ENCODE measurements around the gene EVC.
"Not testable (repeated sequence)": the region's sequence is repeated elsewhere in the genome, so short reads cannot be mapped to it uniquely, and the experiment has no call there.

The EVC gene

DNA sequence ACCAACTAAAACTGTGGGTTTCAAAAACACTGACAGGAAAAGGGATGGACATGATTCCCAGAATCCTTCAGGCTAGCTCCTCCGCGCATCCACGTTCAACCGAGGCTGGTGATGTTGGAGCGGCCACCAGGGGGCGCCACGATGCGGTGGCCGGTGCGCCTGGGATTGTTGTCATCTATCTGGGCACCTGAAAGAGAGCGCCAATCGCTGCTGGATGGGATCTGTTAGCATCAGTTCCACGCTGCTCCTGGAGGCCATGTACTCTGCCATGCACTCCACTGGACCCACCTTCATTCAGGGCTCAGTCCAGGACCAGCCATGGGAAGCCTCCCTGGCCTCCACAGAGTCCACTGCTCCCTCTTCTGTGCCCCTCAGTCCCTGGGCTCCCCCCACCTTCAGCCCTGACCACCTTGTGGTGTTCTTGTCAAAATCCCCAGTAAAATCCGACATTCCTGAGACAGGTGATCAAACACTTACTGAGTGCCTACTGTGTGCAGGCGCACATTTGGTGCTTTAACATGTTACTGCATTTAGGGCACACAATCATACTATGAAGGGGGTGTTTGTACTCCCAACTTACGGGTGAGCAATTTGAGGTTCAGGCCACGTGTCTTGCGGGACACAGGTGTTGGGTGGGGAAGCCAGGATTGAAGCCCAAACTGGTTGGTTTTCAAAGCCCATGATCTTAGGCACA is 110.8 kb downstream of the EVC start:
- DNase-seq = no peak

- no peak for DNase-seq
These were observed 111.6 kb downstream of the EVC start for GRCh38 chr4:5822619-5823018.

GRCh38 chr4:5823542-5824211 is 112.7 kb downstream of the EVC start:
- no peak for DNase-seq

DNA sequence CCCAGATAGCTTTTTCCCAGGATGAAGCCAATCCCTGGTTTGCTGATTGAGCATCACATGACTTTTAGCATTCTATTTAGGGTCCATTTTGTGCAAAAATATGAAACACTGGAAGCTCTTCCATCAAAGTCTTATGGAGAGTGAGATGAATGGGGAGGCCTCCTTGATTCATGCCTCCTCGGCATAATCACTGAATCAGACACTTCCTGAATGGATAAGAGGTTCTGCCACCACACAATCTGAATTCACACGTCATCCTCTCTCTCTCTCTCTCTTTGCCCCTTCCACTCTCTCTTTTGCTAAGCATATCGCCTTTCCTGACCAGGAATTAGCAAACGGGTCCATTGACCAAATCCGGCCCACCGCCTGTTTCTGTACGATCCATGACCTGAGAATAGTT is 113.2 kb downstream of the EVC start:
- no peak for DNase-seq

DNA sequence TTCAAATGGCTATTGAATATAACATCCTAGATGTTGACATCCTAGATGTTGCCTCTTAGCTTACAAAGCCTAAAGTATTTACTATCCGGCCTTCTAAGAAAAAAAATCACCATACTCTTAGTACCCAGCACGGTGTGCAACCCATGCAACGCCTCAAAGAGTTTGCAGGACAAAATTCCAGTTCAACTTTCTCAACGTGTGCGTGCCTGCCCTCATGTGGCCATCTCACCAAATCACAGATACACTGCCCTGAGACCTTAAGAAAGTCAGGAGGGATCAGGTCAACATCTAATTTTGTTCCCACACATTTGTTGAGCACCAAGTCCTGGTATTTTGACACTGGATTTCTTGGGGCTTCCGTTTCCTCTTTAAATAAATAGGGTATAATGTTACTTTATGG is 113.6 kb downstream of the EVC start:
- DNase-seq = no peak

DNA sequence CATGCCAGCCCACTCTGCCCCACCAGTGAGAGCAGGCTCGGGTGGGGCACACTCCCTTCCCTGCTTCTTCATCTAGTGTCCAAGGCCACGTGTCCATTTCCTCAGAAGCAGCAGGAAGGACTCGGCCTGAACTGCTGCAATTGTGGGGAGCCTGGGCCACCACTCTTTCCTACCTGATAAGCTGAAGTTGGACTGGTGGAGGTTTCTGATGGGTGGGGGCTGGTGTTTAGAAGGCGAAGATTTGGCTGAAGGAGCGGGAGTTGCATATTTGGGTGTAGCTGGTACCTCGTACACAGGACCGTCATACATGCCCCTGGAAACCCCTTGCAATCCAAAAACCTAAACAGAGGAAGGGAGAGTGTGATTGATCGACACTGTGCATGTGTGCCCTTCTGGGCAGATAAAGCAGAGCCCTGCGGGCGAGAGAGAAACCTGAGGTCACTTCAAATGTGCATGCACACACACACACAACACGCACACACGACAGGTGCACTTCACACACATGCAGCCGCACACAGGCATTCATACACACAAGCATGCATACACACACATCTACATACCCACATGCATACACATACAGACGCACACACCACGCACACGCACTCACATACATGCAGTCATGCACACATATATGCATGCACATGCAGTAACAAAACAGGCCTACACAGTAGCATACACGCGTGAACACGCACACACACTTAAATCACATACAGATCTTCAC is 114.5 kb downstream of the EVC start:
- no peak for DNase-seq

- DNase-seq = no peak
These were observed 115.6 kb downstream of the EVC start for GRCh38 chr4:5826437-5827107.

DNA sequence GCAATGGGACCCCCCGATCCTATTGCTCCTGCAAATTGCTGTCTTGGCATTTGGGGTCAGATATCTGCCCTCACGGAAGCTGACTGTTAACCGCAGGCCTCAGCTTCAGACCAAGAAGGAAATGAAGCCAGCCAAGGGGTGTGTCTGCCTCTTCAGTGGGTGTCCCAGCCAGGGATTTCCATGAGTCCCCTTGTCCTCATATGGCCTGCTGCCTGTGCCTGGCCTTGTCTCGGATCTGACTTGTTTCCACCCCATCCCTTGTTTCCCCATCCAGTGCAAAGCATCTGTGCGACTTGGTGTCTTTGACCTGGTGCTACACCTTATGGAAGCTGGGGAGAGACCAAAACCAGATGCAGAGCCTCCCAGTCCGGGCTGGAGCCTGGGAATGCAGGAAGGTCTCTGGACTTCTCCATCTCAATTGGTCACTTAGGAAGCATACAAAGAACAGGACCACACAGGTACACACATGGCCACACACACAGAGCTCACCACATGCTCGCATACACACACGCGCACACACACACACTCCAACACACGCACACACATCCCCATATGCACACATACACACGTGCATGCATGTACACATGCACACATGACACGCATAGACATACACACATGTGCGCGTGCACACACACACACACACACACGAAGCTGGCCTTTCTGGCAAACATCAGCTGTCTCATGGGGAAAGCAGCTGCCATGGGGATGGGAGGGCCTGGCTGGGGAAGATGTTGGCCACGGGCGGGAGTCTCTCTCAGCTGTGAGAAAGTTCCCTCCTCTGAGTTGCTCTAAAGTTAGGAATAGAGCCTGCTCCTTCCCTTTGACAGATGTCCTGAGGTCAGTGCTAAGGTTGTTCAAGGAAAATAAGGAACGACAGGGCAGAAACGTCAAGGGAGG is 116.4 kb downstream of the EVC start:
- DNase-seq = no peak

DNA sequence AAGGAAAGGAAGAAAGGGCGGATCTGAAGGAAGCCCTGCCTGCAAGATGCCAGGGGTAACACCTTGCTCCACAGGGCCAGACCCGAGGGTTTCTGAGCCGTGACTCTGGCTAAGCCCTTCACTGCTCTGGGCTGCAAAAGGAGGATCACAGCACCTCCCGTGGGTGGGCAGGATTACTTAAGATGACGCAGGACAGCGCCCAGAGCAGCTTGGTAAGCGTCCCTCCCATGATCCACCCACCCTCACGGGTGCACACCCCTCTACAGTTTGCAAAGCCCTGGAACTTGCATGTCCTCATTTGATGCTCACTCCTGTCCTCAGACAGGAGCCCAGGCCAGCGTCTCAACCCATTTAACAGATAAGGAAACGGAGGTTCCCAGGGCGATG is 117.0 kb downstream of the EVC start:
- no peak for DNase-seq

- DNase-seq = no peak
These were observed 125.9 kb downstream of the EVC start for GRCh38 chr4:5836943-5837342.

- DNase-seq = not testable (repeated sequence)
These were observed 126.5 kb downstream of the EVC start for GRCh38 chr4:5837483-5837882.

DNA sequence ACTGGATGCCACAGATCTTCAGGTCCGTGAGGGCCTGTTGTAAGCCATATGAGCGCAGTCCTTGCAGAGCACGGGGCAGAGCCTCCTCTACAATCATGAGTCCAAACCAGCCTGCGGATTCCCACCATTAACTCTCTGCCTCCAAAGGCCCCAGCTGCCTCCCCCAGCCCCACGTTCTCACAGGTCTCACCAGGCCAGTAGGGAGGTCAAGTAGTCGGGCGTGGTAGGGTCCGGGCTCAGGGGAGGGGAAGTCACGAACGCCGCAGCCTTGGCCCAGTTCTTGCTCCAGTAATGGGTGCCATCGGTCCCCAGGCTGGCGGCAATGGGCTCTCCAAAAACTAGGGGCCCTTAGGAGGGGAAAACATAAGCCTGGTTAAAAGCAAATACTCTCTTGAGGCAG is 128.3 kb downstream of the EVC start:
- DNase-seq = no peak

DNA sequence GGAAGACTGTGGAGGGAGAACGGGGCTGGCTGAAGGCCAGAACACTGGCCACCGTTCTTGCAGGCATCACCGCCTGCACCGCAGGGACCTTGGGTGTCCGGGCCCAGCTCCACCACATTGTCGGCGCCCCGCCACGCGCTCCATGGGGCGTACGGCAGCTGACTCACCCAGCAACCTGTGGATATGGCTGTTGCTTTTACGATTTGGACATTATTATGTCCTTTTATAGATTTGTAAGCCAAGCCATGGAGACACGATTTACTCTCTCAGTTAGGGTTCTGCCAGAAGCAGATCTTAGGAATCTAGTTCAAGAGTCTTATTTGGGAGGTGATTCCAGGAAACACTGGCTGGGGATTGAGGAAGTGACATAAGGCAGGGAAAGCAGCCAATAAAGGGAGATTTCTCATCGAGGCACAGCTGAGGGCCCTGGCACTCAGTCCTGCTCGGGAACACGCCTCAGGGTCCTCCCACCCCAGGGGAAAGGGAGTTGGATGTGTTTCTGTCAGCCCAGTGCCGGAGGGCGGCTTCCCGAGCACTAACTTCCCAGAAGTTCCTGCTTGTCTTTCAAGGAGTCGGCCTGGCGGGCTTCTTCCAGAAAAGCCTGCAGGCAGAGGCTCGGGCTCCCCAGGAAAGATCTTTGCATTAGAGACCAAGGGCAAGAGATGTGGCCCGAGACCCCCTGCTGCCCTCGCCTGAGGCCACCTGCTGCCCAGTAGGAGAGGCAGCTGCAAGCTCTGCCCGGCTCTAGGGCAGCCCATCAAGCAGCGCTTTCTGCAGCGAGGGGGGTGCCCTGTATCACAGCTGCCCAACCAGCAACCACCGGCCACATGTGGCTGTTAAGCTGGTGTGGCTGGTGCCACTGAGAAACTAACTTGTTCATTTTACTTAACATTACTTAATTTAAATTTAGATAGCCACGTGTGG is 129.0 kb downstream of the EVC start:
- no peak for DNase-seq

DNA sequence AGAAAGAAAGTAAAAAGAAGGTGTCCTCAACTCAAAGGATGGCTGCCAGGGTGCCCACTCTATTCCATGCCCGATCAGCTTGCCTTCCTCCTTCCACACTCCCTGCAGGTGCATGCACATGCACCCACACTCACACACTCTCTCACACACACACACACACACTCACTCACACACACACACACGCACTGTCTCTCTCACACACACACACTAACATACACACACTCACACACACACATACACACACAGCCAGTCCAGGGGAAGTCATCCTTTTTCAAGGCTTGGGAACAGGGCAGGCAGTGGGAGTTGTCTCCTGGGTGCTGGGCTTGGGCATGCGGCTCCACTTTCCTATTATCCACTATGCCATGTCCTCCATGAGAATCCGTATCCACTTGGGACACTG is 131.5 kb downstream of the EVC start:
- no peak for DNase-seq

DNA sequence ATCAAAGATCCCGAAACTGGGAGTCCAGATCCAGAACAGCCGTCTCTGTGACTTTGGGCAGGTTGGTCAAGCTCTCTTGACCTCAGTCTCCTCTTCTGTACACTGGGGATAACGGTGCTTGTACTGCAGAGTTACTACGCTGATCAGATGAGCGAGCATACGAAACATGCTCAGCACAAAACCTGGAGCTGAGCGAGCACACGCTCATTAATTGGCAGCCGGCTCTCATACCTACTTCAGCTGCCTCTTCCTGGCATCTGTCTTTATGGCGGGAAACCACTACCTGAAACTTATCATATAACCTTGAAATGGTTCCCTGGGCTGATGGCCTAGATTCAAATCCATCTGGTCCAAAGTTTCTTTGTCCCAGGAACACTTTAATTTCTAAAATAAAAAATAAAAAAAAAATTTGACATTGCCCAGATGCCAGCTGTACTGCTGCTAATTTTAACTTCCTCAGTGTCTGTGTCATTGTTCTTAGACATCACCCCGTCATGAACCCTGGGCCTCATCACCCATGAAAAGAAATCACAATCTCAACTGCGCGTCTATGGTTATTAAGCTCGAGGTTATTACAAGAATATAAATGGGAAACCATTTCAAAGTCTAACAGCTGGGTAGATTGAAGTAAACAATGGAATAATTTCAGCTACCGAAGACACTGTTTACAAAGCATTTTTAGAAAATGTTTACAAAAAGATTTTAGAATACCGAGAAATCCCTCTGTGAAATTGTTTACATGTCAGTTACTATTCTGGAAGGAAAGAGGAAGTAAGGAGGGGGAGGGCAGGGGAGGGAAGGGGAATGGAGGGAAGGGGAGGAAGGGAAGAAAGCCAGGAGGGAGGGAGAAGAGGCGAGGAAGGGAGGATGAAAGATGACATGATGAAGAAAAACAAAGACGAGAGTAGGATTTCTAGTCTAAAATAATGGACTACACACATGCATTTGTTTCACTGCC is 132.9 kb downstream of the EVC start:
- no peak for DNase-seq

- DNase-seq = no peak
These were observed 134.3 kb downstream of the EVC start for GRCh38 chr4:5845035-5845905.

DNA sequence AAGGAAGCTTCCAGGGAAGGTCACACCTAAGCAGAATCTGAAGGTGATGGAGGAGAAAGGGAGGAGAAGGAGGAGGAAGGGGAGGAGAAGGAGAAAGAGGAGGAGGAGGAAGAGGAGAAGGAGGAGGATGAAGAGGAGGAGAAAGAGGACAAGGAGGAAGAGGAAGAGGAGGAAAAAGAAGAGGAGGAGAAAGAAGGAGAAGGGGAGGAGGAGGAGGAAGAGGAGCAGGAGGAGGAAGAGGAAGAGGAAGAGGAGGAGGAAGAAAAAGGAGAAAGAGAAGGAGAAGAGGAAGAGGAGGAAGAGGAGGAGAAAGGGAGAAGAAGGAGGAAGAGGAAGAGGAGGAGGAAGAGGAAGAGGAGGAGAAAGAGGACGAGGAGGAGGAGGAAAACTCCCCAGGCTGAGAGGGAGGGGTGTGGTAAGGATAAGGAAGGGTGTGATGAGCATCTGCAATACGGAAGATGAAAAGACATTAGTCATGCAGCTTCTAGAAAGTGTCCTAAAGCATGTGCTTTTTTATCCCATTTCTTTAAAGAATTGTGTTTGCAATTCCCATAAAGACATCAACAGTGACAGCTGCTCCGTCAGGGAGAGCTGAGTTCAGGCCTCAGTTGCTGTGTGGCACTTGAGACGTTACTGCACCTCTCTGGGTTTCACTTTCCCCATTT is 140.8 kb downstream of the EVC start:
- no peak for DNase-seq

DNA sequence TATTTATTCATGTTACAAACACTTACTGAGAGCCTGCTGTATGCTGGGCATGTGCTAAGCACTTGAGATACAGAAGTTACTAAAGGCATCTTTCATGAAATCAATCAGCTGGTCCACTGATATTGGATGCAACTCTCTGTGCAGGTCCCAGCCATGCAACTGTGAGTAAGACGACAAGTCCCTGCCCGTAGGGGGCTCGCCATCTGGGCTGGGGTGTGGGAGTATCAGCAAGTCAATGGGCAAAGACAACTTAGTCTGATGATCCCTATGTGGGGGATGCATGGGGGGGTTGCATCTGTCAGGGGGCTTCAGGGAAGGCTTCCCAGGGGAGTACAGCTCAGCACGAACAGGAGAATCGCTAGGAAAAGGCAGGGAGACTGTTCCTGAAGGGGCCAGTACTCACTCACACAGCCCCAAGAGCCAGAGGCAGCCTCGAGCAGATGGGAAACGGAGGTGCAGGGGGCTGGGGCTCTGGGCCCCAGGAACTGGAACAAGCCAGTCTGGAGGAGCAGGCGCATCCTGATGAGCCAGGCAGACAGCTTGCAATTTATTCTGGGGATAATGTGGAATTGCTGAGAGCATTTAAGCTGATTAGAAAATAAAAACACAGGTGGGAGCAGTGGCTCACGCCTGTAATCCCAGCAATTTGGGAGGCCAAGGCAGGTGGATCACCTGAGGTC is 141.7 kb downstream of the EVC start:
- no peak for DNase-seq
